Mononuclear cell (primary cell): ENCODE measurements around the gene SACM1L. TPM values are rescaled to one million over a fixed set of nuclear protein-coding genes. Genes with fewer than 3 reads are reported as not detected.
"Not testable (repeated sequence)": the region's sequence is repeated elsewhere in the genome, so short reads cannot be mapped to it uniquely, and the experiment has no call there.

ENCODE experiments used
- H3K27me3 ChIP-seq: 2 replicates; pipeline ENCODE4 v1.6.0; 2011; ENCODE audit warnings: low read length, control low read depth; ENCODE audit not compliant: insufficient read depth
- H3K4me1 ChIP-seq: 2 replicates; pipeline ENCODE4 v1.5.1; 2011; ENCODE audit warnings: mild to moderate bottlenecking, low read length, control low read depth; ENCODE audit not compliant: insufficient read depth
- H3K4me3 ChIP-seq: 2 replicates; pipeline ENCODE4 v1.5.1; 2011; ENCODE audit warnings: mild to moderate bottlenecking, low read length, moderate library complexity
- H3K9me3 ChIP-seq: 2 replicates; pipeline ENCODE4 v1.5.1; 2011; ENCODE audit warnings: low read depth, mild to moderate bottlenecking, control low read depth, low read length
- total RNA-seq: library from RNA; depleted of rRNA; stranded (reverse); fragments of >200 nt; gene quantifications from one replicate; pipeline ENCODE4 v1.2.3, GENCODE V29; 2012

The SACM1L gene
- total RNA-seq, 1 donor: 42.7 TPM

- Histone ChIP-seq H3K4me3 (no peak overlapping the region), H3K9me3 (no peaks in the 10 kb centered on the region), H3K27me3 (no peaks in the 10 kb centered on the region), H3K4me1 (peaks cover 21% of the 10 kb centered on the region)
Observed at GRCh38 chr3:45681846-45682245, 7.3 kb upstream of the SACM1L start.

- no peaks in the 10 kb centered on the region for H3K9me3 ChIP-seq
- H3K4me1 ChIP-seq: peaks cover 17% of the 10 kb centered on the region
- no peak overlapping the region for H3K4me3 ChIP-seq
- no peaks in the 10 kb centered on the region for H3K27me3 ChIP-seq
Observed at GRCh38 chr3:45682311-45682710, 6.9 kb upstream of the SACM1L start.

- no peaks in the 10 kb centered on the region for H3K9me3 ChIP-seq
- no peaks in the 10 kb centered on the region for H3K27me3 ChIP-seq
- no peak overlapping the region for H3K4me3 ChIP-seq
- H3K4me1 ChIP-seq: peaks cover 16% of the 10 kb centered on the region
Observed at GRCh38 chr3:45682786-45683185, 6.4 kb upstream of the SACM1L start.

GRCh38 chr3:45683417-45684326 is 5.5 kb upstream of the SACM1L start:
- Histone ChIP-seq H3K4me3 (no peak overlapping the region), H3K4me1 (peaks cover 22% of the 10 kb centered on the region), H3K9me3 (no peaks in the 10 kb centered on the region), H3K27me3 (no peaks in the 10 kb centered on the region)

GRCh38 chr3:45684327-45684892 is 4.8 kb upstream of the SACM1L start:
- no peaks in the 10 kb centered on the region for H3K27me3 ChIP-seq
- peaks cover 20% of the 10 kb centered on the region for H3K4me1 ChIP-seq
- no peaks in the 10 kb centered on the region for H3K9me3 ChIP-seq
- H3K4me3 ChIP-seq: no peak overlapping the region

- not testable (repeated sequence) for H3K9me3 ChIP-seq, H3K4me3 ChIP-seq, H3K27me3 ChIP-seq
- H3K4me1 ChIP-seq: peaks cover 23% of the 10 kb centered on the region
Observed at GRCh38 chr3:45685722-45686121, 3.5 kb upstream of the SACM1L start.

GRCh38 chr3:45686850-45687249 is 2.3 kb upstream of the SACM1L start:
- Histone ChIP-seq H3K9me3 (no peaks in the 10 kb centered on the region), H3K4me3 (no peak overlapping the region), H3K27me3 (no peaks in the 10 kb centered on the region), H3K4me1 (peaks cover 35% of the 10 kb centered on the region)

GRCh38 chr3:45687828-45688193 is 1.4 kb upstream of the SACM1L start:
- H3K4me1 ChIP-seq: peaks cover 42% of the 10 kb centered on the region
- peak overlapping the region; percentile 82 for H3K4me3 ChIP-seq
- no peaks in the 10 kb centered on the region for H3K27me3 ChIP-seq
- no peaks in the 10 kb centered on the region for H3K9me3 ChIP-seq

- peaks cover 46% of the 10 kb centered on the region for H3K4me1 ChIP-seq
Observed at GRCh38 chr3:45688194-45688881, 858 bp upstream of the SACM1L start.

GRCh38 chr3:45689787-45690145 is 570 bp downstream of the SACM1L start:
- Histone ChIP-seq H3K4me3 (peak overlapping the region; percentile 82), H3K9me3 (no peaks in the 10 kb centered on the region), H3K4me1 (peaks cover 60% of the 10 kb centered on the region), H3K27me3 (no peaks in the 10 kb centered on the region)

More at GRCh38 chr3:45688194-45688881, 858 bp upstream of the SACM1L start:
- H3K4me3 ChIP-seq: peak overlapping the region; percentile 82
- H3K9me3 ChIP-seq: no peaks in the 10 kb centered on the region
- no peaks in the 10 kb centered on the region for H3K27me3 ChIP-seq

GRCh38 chr3:45690336-45691035 is 1.3 kb downstream of the SACM1L start:
- peaks cover 66% of the 10 kb centered on the region for H3K4me1 ChIP-seq
- no peaks in the 10 kb centered on the region for H3K27me3 ChIP-seq
- H3K4me3 ChIP-seq: peak overlapping the region; percentile 82
- no peaks in the 10 kb centered on the region for H3K9me3 ChIP-seq

GRCh38 chr3:45691842-45692241 is 2.6 kb downstream of the SACM1L start:
- H3K9me3 ChIP-seq: no peaks in the 10 kb centered on the region
- H3K4me1 ChIP-seq: peaks cover 74% of the 10 kb centered on the region
- no peaks in the 10 kb centered on the region for H3K27me3 ChIP-seq
- no peak overlapping the region for H3K4me3 ChIP-seq

GRCh38 chr3:45692866-45693265 is 3.7 kb downstream of the SACM1L start:
- no peaks in the 10 kb centered on the region for H3K27me3 ChIP-seq
- H3K9me3 ChIP-seq: no peaks in the 10 kb centered on the region
- no peak overlapping the region for H3K4me3 ChIP-seq
- peaks cover 69% of the 10 kb centered on the region for H3K4me1 ChIP-seq

GRCh38 chr3:45693941-45694521 is 4.8 kb downstream of the SACM1L start:
- Histone ChIP-seq H3K9me3 (no peaks in the 10 kb centered on the region), H3K27me3 (no peaks in the 10 kb centered on the region), H3K4me3 (no peak overlapping the region), H3K4me1 (peaks cover 61% of the 10 kb centered on the region)

- not testable (repeated sequence) for H3K4me3 ChIP-seq, H3K27me3 ChIP-seq, H3K9me3 ChIP-seq
- H3K4me1 ChIP-seq: peaks cover 57% of the 10 kb centered on the region
Observed at GRCh38 chr3:45695166-45695565, 6.0 kb downstream of the SACM1L start.
